ENCODE measurements around the gene RGS21.

- TF ChIP-seq CTCF (IDR thresholded peaks at IDR 0.05) (no peak), EZH2 (IDR thresholded peaks at IDR 0.05; ENCODE audit: borderline replicate concordance, insufficient read depth, low read depth, low read length, poor library complexity, severe bottlenecking) (no peak)
Observed at GRCh38 chr1:192277635-192278034, 39.2 kb upstream of the RGS21 start.
